ENCODE measurements around the gene TMED10. TPM values are rescaled to one million over a fixed set of nuclear protein-coding genes. Genes with fewer than 3 reads are reported as not detected.

TMED10 gene
- total and polyA plus RNA-seq, 8 donors: 26.6 to 292 (median 97.4) TPM

GRCh38 chr14:75098682-75099081 is 77.7 kb downstream of the TMED10 start:
- Histone ChIP-seq H3K9me3 (no peaks in the 10 kb centered on the region), H3K4me3 (no peak overlapping the region), H3K36me3 (peaks cover 54 to 100% (median 100%) of the 10 kb centered on the region in 4 donors), H3K27ac (no peak overlapping the region), H3K27me3 (no peaks in the 10 kb centered on the region), H3K4me1 (no peaks in the 10 kb centered on the region)
- intact Hi-C loops (cut with DNase I; ENCODE audit: low total_unique reads): no loop called here
- no peak for DNase-seq
- WGBS, 5 donors: 50 to 73% (median 71%) methylated on average over 1 of the region's 1 CpG
- TF ChIP-seq POLR2AphosphoS5 (IDR thresholded peaks at IDR 0.05) (no peak), POLR2A (IDR thresholded peaks at IDR 0.05) (no peak), EP300 (IDR thresholded peaks at IDR 0.05) (no peak), CTCF (IDR thresholded peaks at IDR 0.05) (no peak)

- no peak overlapping the region for H3K4me3 ChIP-seq
- H3K27me3 ChIP-seq: no peaks in the 10 kb centered on the region
- TF ChIP-seq CTCF (IDR thresholded peaks at IDR 0.05) (no peak), EP300 (IDR thresholded peaks at IDR 0.05) (no peak), POLR2A (IDR thresholded peaks at IDR 0.05) (no peak), POLR2AphosphoS5 (IDR thresholded peaks at IDR 0.05) (no peak)
- no peaks in the 10 kb centered on the region for H3K9me3 ChIP-seq
- H3K4me1 ChIP-seq: no peaks in the 10 kb centered on the region
- intact Hi-C loops (cut with DNase I; ENCODE audit: low total_unique reads): no loop called here
- H3K36me3 ChIP-seq: peaks cover 50 to 100% (median 100%) of the 10 kb centered on the region in 4 donors
- no peak overlapping the region for H3K27ac ChIP-seq
- DNase-seq: no peak
Observed at GRCh38 chr14:75098212-75098611, 78.2 kb downstream of the TMED10 start.

- no peak for TF ChIP-seq POLR2A (IDR thresholded peaks at IDR 0.05)
- TF ChIP-seq EP300 (IDR thresholded peaks at IDR 0.05): no peak
- TF ChIP-seq POLR2AphosphoS5 (IDR thresholded peaks at IDR 0.05): no peak
- TF ChIP-seq CTCF (IDR thresholded peaks at IDR 0.05): no peak
- Histone ChIP-seq H3K4me1 (no peaks in the 10 kb centered on the region), H3K27ac (no peak overlapping the region), H3K27me3 (no peaks in the 10 kb centered on the region), H3K4me3 (no peak overlapping the region), H3K9me3 (no peaks in the 10 kb centered on the region), H3K36me3 (peaks cover 50 to 100% (median 100%) of the 10 kb centered on the region in 4 donors)
- intact Hi-C loops (cut with DNase I; ENCODE audit: low total_unique reads): no loop called here
- 90 to 96% (median 95%) methylated on average over 6 of the region's 6 CpGs for WGBS, 5 donors
- no peak for DNase-seq
Observed at GRCh38 chr14:75096959-75097358, 79.5 kb downstream of the TMED10 start.

GRCh38 chr14:75095690-75096089 is 80.7 kb downstream of the TMED10 start:
- WGBS, 5 donors: 82 to 97% (median 95%) methylated on average over 4 of the region's 4 CpGs
- H3K4me1 ChIP-seq: no peaks in the 10 kb centered on the region
- no peaks in the 10 kb centered on the region for H3K27me3 ChIP-seq
- no peak overlapping the region for H3K27ac ChIP-seq
- intact Hi-C loops (cut with DNase I; ENCODE audit: low total_unique reads): no loop called here
- H3K9me3 ChIP-seq: no peaks in the 10 kb centered on the region
- H3K4me3 ChIP-seq: no peak overlapping the region
- DNase-seq: no peak
- H3K36me3 ChIP-seq: peaks cover 47 to 100% (median 100%) of the 10 kb centered on the region in 4 donors
- no peak for TF ChIP-seq POLR2AphosphoS5 (IDR thresholded peaks at IDR 0.05)
- no peak for TF ChIP-seq CTCF (IDR thresholded peaks at IDR 0.05)
- no peak for TF ChIP-seq EP300 (IDR thresholded peaks at IDR 0.05)
- no peak for TF ChIP-seq POLR2A (IDR thresholded peaks at IDR 0.05)
